Glutamatergic neuron (in vitro differentiated cells): ENCODE data around the gene HIP1R. TPM values are rescaled to one million over a fixed set of nuclear protein-coding genes. Genes with fewer than 3 reads are reported as not detected.

Experiments used
- DNase-seq: peaks from one replicate; pipeline ENCODE4 v3.0.0; 2022
- H3K27ac Mint-ChIP-seq: one replicate; pipeline ENCODE4 v1.8.0; 2020; ENCODE audit warnings: mild to moderate bottlenecking, mixed read lengths, inconsistent platforms; ENCODE audit not compliant: unreplicated experiment
- H3K27me3 Mint-ChIP-seq: one replicate; pipeline ENCODE4 v1.8.0; 2020; ENCODE audit warnings: mild to moderate bottlenecking, moderate library complexity, mixed read lengths, inconsistent platforms; ENCODE audit not compliant: unreplicated experiment
- H3K36me3 Mint-ChIP-seq: one replicate; pipeline ENCODE4 v1.8.0; 2020; ENCODE audit warnings: mild to moderate bottlenecking, mixed read lengths, inconsistent platforms; ENCODE audit not compliant: unreplicated experiment
- H3K4me1 Mint-ChIP-seq: one replicate; pipeline ENCODE4 v1.8.0; 2020; ENCODE audit warnings: mild to moderate bottlenecking, low read depth, mixed read lengths, inconsistent platforms; ENCODE audit not compliant: unreplicated experiment
- H3K4me3 Mint-ChIP-seq: one replicate; pipeline ENCODE4 v1.8.0; 2020; ENCODE audit warnings: mild to moderate bottlenecking, mixed read lengths, inconsistent platforms; ENCODE audit not compliant: unreplicated experiment
- H3K9me3 Mint-ChIP-seq: one replicate; pipeline ENCODE4 v1.8.0; 2020; ENCODE audit warnings: mild to moderate bottlenecking, moderate library complexity, mixed read lengths, inconsistent platforms; ENCODE audit not compliant: unreplicated experiment
- total RNA-seq: library from RNA; stranded (reverse); fragmentation: NEBNext Ultra II Directional; extraction: Animal tissue kit (Norgen Biotek cat#: 25700); gene quantifications from one replicate; pipeline ENCODE4 v1.2.1, GENCODE V29; 2021; ENCODE audit not compliant: unreplicated experiment
- TF ChIP-seq, protein P1 (sequence below): fragments of 200-600 bp; sonication (generic); IDR thresholded peaks from one replicate; pipeline ENCODE4 v1.5.0; 2021; ENCODE audit not compliant: partially characterized antibody, unreplicated experiment

Gene HIP1R
- total RNA-seq, 1 donor from 2014 or later = 19.3 TPM

DNA sequence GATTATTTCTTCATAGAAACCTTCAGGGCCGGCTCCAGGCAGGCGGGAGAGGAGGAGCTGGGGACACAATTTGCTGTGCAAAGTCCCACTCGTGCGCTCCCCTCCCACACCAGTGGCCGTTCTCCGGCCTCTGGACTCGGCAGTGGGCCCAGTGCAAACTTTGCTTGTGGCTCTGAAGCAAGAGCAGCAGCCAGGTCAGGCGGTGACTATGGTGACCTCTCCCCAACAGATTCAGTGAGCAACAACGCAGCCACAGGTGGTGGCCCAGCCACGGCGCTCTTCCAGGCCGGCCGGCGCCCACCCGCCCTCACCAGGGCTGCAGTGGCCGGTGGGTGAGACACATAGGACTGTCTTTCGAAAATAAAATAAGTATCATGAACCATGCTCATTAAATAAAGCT is 31.1 kb downstream of the HIP1R start:
- peaks cover 5% of the 10 kb centered on the region for H3K4me1 Mint-ChIP-seq

DNA sequence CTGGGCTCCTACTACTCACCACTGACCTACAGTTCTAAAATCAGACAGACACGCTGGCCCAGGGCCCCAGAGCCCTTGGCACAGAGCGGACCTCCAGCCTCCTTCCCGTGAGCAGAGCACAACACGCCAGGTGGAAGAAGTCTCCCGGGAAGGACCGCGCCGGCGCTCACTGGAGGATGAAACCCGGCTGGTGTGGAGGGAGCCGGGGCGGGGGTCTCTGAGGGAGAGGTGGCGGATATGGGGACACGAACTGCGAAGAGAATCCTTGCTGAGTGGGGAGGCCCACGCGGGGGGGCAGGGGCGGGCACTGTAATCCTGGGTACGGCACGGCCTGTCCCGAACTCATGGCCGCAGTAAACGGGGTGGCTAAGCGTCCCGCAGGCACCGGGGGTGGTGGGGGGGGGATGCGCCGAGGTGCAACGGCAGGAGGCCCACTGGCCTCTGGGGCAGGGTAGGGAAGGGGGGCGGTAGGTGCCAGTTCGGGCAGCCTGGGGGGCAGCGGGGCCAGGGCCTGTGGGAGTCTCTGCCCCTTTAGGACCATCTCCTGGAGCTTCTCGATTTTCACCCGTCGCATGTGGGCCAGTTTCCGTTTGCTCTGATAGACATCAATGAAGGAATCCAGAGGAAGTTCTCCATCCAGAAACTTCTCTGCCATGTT is 31.8 kb downstream of the HIP1R start:
- Mint-ChIP-seq H3K4me1 (peaks cover 10% of the 10 kb centered on the region), H3K27me3 (peaks cover 8% of the 10 kb centered on the region), H3K36me3 (peaks cover 9% of the 10 kb centered on the region), H3K9me3 (peaks cover under 1% of the 10 kb centered on the region), H3K27ac (no peak overlapping the region), H3K4me3 (no peak overlapping the region)
- TF ChIP-seq, protein P1, sequence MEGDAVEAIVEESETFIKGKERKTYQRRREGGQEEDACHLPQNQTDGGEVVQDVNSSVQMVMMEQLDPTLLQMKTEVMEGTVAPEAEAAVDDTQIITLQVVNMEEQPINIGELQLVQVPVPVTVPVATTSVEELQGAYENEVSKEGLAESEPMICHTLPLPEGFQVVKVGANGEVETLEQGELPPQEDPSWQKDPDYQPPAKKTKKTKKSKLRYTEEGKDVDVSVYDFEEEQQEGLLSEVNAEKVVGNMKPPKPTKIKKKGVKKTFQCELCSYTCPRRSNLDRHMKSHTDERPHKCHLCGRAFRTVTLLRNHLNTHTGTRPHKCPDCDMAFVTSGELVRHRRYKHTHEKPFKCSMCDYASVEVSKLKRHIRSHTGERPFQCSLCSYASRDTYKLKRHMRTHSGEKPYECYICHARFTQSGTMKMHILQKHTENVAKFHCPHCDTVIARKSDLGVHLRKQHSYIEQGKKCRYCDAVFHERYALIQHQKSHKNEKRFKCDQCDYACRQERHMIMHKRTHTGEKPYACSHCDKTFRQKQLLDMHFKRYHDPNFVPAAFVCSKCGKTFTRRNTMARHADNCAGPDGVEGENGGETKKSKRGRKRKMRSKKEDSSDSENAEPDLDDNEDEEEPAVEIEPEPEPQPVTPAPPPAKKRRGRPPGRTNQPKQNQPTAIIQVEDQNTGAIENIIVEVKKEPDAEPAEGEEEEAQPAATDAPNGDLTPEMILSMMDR = no peak
- peak; percentile 8 for DNase-seq

More for the DNA sequence above, 31.1 kb downstream of the HIP1R start:
- Mint-ChIP-seq H3K27me3 (peaks cover 6% of the 10 kb centered on the region), H3K9me3 (no peaks in the 10 kb centered on the region), H3K4me3 (no peak overlapping the region), H3K27ac (no peak overlapping the region), H3K36me3 (peaks cover 9% of the 10 kb centered on the region)
- DNase-seq = peak; percentile 3
- TF ChIP-seq, protein P1 = no peak

DNA sequence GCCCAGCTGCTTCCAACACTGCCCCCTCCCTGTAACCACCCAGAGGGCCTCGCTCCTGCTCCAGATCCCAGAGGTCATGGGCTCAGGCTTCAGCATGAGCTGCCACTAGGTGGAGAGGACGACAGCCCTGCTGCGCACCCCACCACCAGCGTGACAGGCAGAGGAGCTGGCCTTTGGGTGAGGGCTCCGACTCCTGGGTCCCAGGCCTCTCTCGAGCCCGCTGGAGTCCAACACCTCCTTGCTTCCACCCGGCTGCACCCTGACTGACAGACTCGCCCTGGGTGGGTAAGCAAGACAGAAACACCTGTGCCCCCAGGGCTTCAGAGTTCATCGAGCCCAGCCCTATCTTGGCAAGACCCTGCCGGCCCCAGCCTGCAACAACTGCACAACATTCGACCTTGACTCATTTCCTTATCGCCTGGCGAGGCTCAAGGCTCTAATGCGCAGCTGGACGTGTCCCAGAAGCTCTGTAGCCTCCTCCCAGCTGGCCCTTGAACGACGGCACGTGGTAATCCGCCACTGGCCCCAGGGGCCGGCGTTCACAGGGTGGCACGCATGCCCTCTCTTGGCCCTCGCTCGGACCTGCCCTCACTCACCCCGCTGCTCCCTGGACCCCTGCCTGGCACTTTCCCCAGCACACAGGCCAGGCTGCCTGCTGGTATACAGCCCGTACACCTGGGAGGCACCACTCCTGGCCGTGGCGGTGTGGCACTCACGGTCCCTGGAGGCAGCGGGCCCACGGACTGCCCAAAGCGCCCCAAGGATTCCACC is 32.6 kb downstream of the HIP1R start:
- Mint-ChIP-seq H3K4me3 (no peak overlapping the region), H3K4me1 (peaks cover 16% of the 10 kb centered on the region), H3K36me3 (peaks cover 9% of the 10 kb centered on the region), H3K27me3 (peaks cover 11% of the 10 kb centered on the region), H3K9me3 (peaks cover 4% of the 10 kb centered on the region), H3K27ac (no peak overlapping the region)
- TF ChIP-seq, protein P1 = no peak
- no peak for DNase-seq

DNA sequence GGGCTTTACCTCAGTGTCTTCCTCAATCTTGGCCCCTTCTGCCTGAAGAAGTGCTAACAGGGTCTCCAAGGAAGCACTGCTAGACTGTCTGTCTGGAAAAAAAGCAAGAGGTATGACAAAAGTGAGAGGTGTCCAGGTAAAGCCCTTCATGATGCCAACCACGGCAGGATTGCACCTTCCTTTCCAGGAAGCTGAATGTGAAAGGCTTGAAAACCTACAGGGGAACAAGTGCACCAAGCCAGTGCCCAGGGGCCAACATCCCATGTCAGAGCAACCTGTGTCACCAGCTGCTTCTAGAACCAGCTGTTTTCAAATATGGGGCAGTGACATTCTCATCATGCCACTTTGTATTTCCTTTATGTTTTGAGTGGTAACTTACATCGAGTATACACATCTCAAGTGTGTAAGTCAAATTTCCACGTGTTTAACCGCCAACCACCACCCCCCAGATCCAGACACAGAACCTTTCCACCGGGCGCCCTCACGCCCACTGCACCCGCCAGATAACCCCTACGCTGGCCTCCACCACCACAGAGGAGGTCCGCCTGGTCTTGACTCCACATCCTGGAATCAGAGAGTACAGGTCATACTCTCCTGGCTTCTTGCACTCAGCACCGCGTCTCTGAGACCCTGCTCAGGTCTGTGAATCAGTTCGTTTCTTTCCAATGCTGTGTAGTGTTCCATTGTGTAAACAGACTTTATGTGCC is 33.4 kb downstream of the HIP1R start:
- Mint-ChIP-seq H3K27ac (no peak overlapping the region), H3K27me3 (peaks cover 12% of the 10 kb centered on the region), H3K4me3 (no peak overlapping the region), H3K4me1 (peaks cover 20% of the 10 kb centered on the region), H3K36me3 (peaks cover 9% of the 10 kb centered on the region), H3K9me3 (peaks cover 4% of the 10 kb centered on the region)
- TF ChIP-seq, protein P1 = no peak
- DNase-seq = no peak
